Loucy (cell line): Measurements from ENCODE around the gene SIK2.
A peak's percentile ranks its signal among the peaks of the same experiment; 100 is the strongest.

Experiments used
- H2AFZ ChIP-seq: fragments of 200-600 bp; sonication (generic); 2 replicates; pipeline ENCODE4 v1.6.0; 2016; ENCODE audit warnings: antibody characterized with exemption, mild to moderate bottlenecking, low read length, moderate library complexity
- H3F3A ChIP-seq: fragments of 200-600 bp; 2 replicates; pipeline ENCODE4 v1.6.0; 2016; ENCODE audit warnings: antibody characterized with exemption, low read depth, mild to moderate bottlenecking
- H3K27me3 ChIP-seq: fragments of 200-600 bp; sonication (generic); 2 replicates; pipeline ENCODE4 v1.6.1; 2014; ENCODE audit warnings: low read length, mild to moderate bottlenecking; ENCODE audit not compliant: insufficient read depth, poor library complexity, severe bottlenecking
- H3K36me3 ChIP-seq: fragments of 200-600 bp; sonication (generic); 2 replicates; pipeline ENCODE4 v1.6.1; 2016; ENCODE audit warnings: low read length; ENCODE audit not compliant: insufficient read depth
- H3K4me1 ChIP-seq: fragments of 200-600 bp; sonication (generic); 2 replicates; pipeline ENCODE4 v1.5.1; 2014; ENCODE audit warnings: low read length, mild to moderate bottlenecking; ENCODE audit not compliant: insufficient read depth, poor library complexity, severe bottlenecking
- H3K4me2 ChIP-seq: fragments of 200-600 bp; sonication (generic); 2 replicates; pipeline ENCODE4 v1.6.0; 2014; ENCODE audit warnings: antibody characterized with exemption, low read length, low read depth, mild to moderate bottlenecking; ENCODE audit not compliant: poor library complexity, severe bottlenecking
- H3K4me3 ChIP-seq: fragments of 200-600 bp; sonication (generic); 2 replicates; pipeline ENCODE4 v1.5.1; 2014; ENCODE audit warnings: low read length, mild to moderate bottlenecking, mixed read lengths; ENCODE audit not compliant: poor library complexity, severe bottlenecking
- H3K79me2 ChIP-seq: fragments of 200-600 bp; sonication (generic); 2 replicates; pipeline ENCODE4 v1.6.1; 2014; ENCODE audit warnings: low read length; ENCODE audit not compliant: insufficient read depth
- H3K9ac ChIP-seq: fragments of 200-600 bp; sonication (generic); 2 replicates; pipeline ENCODE4 v1.6.0; 2014; ENCODE audit warnings: mild to moderate bottlenecking, low read depth, low read length, moderate library complexity; ENCODE audit not compliant: poor library complexity, severe bottlenecking
- H3K9me2 ChIP-seq: fragments of 200-600 bp; sonication (generic); replicated peaks from 2 replicates; pipeline ENCODE4 v1.6.1; 2016; ENCODE audit warnings: low read depth, low read length, mixed read lengths
- H3K9me3 ChIP-seq: fragments of 200-600 bp; sonication (generic); 2 replicates; pipeline ENCODE4 v1.6.1; 2014; ENCODE audit warnings: mild to moderate bottlenecking, antibody characterized with exemption, low read length, low read depth; ENCODE audit not compliant: insufficient read depth
- H4K20me1 ChIP-seq: fragments of 200-600 bp; sonication (generic); 2 replicates; pipeline ENCODE4 v1.6.0; 2014; ENCODE audit warnings: antibody characterized with exemption, low read length, mild to moderate bottlenecking; ENCODE audit not compliant: insufficient read depth, poor library complexity, severe bottlenecking
- CTCF ChIP-seq: fragments of 200-600 bp; sonication (generic); conservative IDR thresholded peaks from 2 replicates; pipeline ENCODE4 v1.5.1; 2014; ENCODE audit warnings: mild to moderate bottlenecking, antibody characterized with exemption, low read length
- EZH2phosphoT487 ChIP-seq: fragments of 200-600 bp; IDR thresholded peaks from 2 replicates; pipeline ENCODE4 v1.6.1; 2018; ENCODE audit warnings: antibody characterized with exemption, mild to moderate bottlenecking, moderate library complexity, borderline replicate concordance

Gene SIK2

GRCh38 chr11:111635706-111636045, 33.4 kb downstream of the SIK2 start:
- H2AFZ ChIP-seq = no peak overlapping the region
- peak overlapping the region; percentile 6 for H3K4me2 ChIP-seq

GRCh38 chr11:111637885-111638284, 35.6 kb downstream of the SIK2 start:
- Histone ChIP-seq H3K4me2 (no peak overlapping the region), H3K36me3 (peaks cover 15% of the 10 kb centered on the region; the same call in 1 of the 2 replicates), H2AFZ (no peak overlapping the region), H3K9me3 (no peaks in the 10 kb centered on the region), H3K4me3 (no peak overlapping the region), H3K9ac (no peak overlapping the region), H3K4me1 (peaks cover 40% of the 10 kb centered on the region), H3K27me3 (no peaks in the 10 kb centered on the region), H3K79me2 (peaks cover 11% of the 10 kb centered on the region; the same call in 1 of the 2 replicates), H4K20me1 (no peaks in the 10 kb centered on the region), H3F3A (peaks cover 7% of the 10 kb centered on the region; the same call in 1 of the 2 replicates), H3K9me2 (no peaks in the 10 kb centered on the region)
- TF ChIP-seq EZH2phosphoT487 = no peak

More at GRCh38 chr11:111635706-111636045, 33.4 kb downstream of the SIK2 start:
- Histone ChIP-seq H3F3A (peaks cover 7% of the 10 kb centered on the region; the same call in 1 of the 2 replicates), H3K4me3 (no peak overlapping the region), H3K79me2 (peaks cover 11% of the 10 kb centered on the region; the same call in 1 of the 2 replicates), H3K27me3 (no peaks in the 10 kb centered on the region), H3K36me3 (peaks cover 5% of the 10 kb centered on the region; the same call in 1 of the 2 replicates), H3K9me3 (no peaks in the 10 kb centered on the region), H4K20me1 (no peaks in the 10 kb centered on the region), H3K4me1 (peaks cover 47% of the 10 kb centered on the region), H3K9me2 (no peaks in the 10 kb centered on the region), H3K9ac (no peak overlapping the region)
- TF ChIP-seq EZH2phosphoT487 = no peak
- no peak for TF ChIP-seq CTCF

- H3K4me2 ChIP-seq = no peak overlapping the region
- no peak overlapping the region for H2AFZ ChIP-seq
- H3K4me3 ChIP-seq = no peak overlapping the region
- peaks cover 4% of the 10 kb centered on the region; the same call in 1 of the 2 replicates for H3F3A ChIP-seq
- no peaks in the 10 kb centered on the region for H3K27me3 ChIP-seq
- H4K20me1 ChIP-seq = no peaks in the 10 kb centered on the region
- peaks cover 15% of the 10 kb centered on the region; the same call in 1 of the 2 replicates for H3K36me3 ChIP-seq
- no peaks in the 10 kb centered on the region for H3K9me2 ChIP-seq
- TF ChIP-seq EZH2phosphoT487 (no peak), CTCF (no peak)
- H3K79me2 ChIP-seq = peaks cover 11% of the 10 kb centered on the region; the same call in 1 of the 2 replicates
- no peaks in the 10 kb centered on the region for H3K9me3 ChIP-seq
- H3K4me1 ChIP-seq = peaks cover 25% of the 10 kb centered on the region
- H3K9ac ChIP-seq = no peak overlapping the region
Measured at GRCh38 chr11:111639226-111639925, 37.1 kb downstream of the SIK2 start.
